H1 (cell line): ENCODE data around the gene SLC26A4. TPM values are rescaled to one million over a fixed set of nuclear protein-coding genes. Genes with fewer than 3 reads are reported as not detected.

Source experiments
- ATF2 ChIP-seq: IDR thresholded peaks from 2 replicates; pipeline ENCODE4 v1.6.1; 2012; ENCODE audit warnings: low read length, inconsistent platforms
- BRCA1 ChIP-seq: IDR thresholded peaks from 2 replicates; pipeline ENCODE4 v1.6.1; 2012; ENCODE audit warnings: low read depth, low read length, improper control_type of control experiment
- CREB1 ChIP-seq: IDR thresholded peaks from 2 replicates; pipeline ENCODE4 v1.6.1; 2012; ENCODE audit warnings: inconsistent platforms
- EP300 ChIP-seq, 2 experiments: IDR thresholded peaks; 1 replicate in 1 of 2; 2 replicates in 1 of 2; pipeline ENCODE4 v1.6.1; 2011 to 2012; ENCODE audit warnings: low read depth in 2 of 2, low read length in 2 of 2, mild to moderate bottlenecking in 2 of 2, borderline replicate concordance in 1 of 2, inconsistent platforms in 1 of 2, moderate library complexity in 1 of 2
- EZH2 ChIP-seq: fragments of 200-600 bp; sonication (generic); IDR thresholded peaks from 2 replicates; pipeline ENCODE4 v1.7.1; 2012; ENCODE audit warnings: low read depth, mild to moderate bottlenecking, moderate library complexity, low read length, inconsistent platforms; ENCODE audit not compliant: severe bottlenecking
- FOSL1 ChIP-seq: IDR thresholded peaks from 2 replicates; pipeline ENCODE4 v1.6.1; 2011; ENCODE audit warnings: mild to moderate bottlenecking, low read depth, low read length, moderate library complexity; ENCODE audit not compliant: insufficient read depth
- GTF2F1 ChIP-seq: IDR thresholded peaks from 2 replicates; pipeline ENCODE4 v1.6.1; 2012; ENCODE audit warnings: low read depth, low read length, improper control_type of control experiment, borderline replicate concordance
- KDM4A ChIP-seq: IDR thresholded peaks from one replicate; pipeline ENCODE4 v1.7.1; 2012; ENCODE audit warnings: low read depth, mild to moderate bottlenecking, moderate library complexity, low read length, inconsistent platforms; ENCODE audit not compliant: severe bottlenecking
- MAFK ChIP-seq: IDR thresholded peaks from 2 replicates; pipeline ENCODE4 v1.6.1; 2012; ENCODE audit warnings: low read depth, mild to moderate bottlenecking, improper control_type of control experiment, low read length
- MAX ChIP-seq: IDR thresholded peaks from 2 replicates; pipeline ENCODE4 v1.6.1; 2012; ENCODE audit warnings: inconsistent platforms
- POLR2A ChIP-seq, 2 experiments: IDR thresholded peaks; 1 replicate in 1 of 2; 2 replicates in 1 of 2; pipeline ENCODE4 v1.6.1; 2011; ENCODE audit warnings: low read depth in 2 of 2, low read length in 2 of 2, mild to moderate bottlenecking in 2 of 2; ENCODE audit errors: control extremely low read depth in 1 of 2
- RBBP5 ChIP-seq: IDR thresholded peaks from 2 replicates; pipeline ENCODE4 v1.7.1; 2012; ENCODE audit warnings: low read depth, mild to moderate bottlenecking, inconsistent platforms, low read length, moderate library complexity, borderline replicate concordance
- RNF2 ChIP-seq: fragments of 200-900, 300-1000 bp; sonication (generic); IDR thresholded peaks from 2 replicates; pipeline ENCODE4 v1.7.1; 2016; ENCODE audit warnings: borderline replicate concordance, low read depth, mild to moderate bottlenecking, antibody characterized with exemption, low read length; ENCODE audit not compliant: poor library complexity, severe bottlenecking; ENCODE audit errors: missing control alignments
- SP2 ChIP-seq: IDR thresholded peaks from 2 replicates; pipeline ENCODE4 v1.6.1; 2012; ENCODE audit warnings: mild to moderate bottlenecking, low read length, inconsistent platforms
- SRF ChIP-seq: IDR thresholded peaks from 2 replicates; pipeline ENCODE4 v1.6.1; 2011; ENCODE audit warnings: mild to moderate bottlenecking, low read depth, low read length, moderate library complexity
- SUZ12 ChIP-seq: fragments of 200-600 bp; sonication (generic); IDR thresholded peaks from 2 replicates; pipeline ENCODE4 v1.6.1; 2012; ENCODE audit warnings: mild to moderate bottlenecking, inconsistent platforms, low read length, moderate library complexity, mixed read lengths
- TAF1 ChIP-seq: IDR thresholded peaks from 2 replicates; pipeline ENCODE4 v1.6.1; 2011; ENCODE audit warnings: mild to moderate bottlenecking, low read depth, low read length
- TEAD4 ChIP-seq: IDR thresholded peaks from 2 replicates; pipeline ENCODE4 v1.6.1; 2012; ENCODE audit warnings: low read depth, low read length, inconsistent platforms, mixed read lengths
- polyA plus RNA-seq, 7 experiments: library from polyadenylated mRNA; depleted of rRNA in 3 of 7; stranded (reverse) in 5 of 7; unstranded in 2 of 7; fragments of >200 nt in 5 of 7; fragments of 200-250 nt in 2 of 7; gene quantifications; 1 replicate in 5 of 7; 2 replicates in 1 of 7; 4 replicates in 1 of 7; pipeline versions ENCODE4 v1.2.1 to v1.2.3, GENCODE V29; 2011 to 2013; ENCODE audit warnings: missing spikeins in 2 of 7, mixed read lengths in 2 of 7
- total RNA-seq: library from RNA; stranded (reverse); fragmentation: NEBNext Ultra II Directional; extraction: Animal tissue kit (Norgen Biotek cat#: 25700); gene quantifications from 2 replicates; pipeline ENCODE4 v1.2.1, GENCODE V29; 2021
- TF ChIP-seq, protein P1 (sequence below): IDR thresholded peaks from 2 replicates; pipeline ENCODE4 v1.6.1; 2012; ENCODE audit warnings: inconsistent platforms

The SLC26A4 gene
- total and polyA plus RNA-seq, 2 of the 8 experiments (the other 6 are each of a cell fraction or from before 2014, with no cell fraction given): 0.11 to 0.35 TPM

DNA sequence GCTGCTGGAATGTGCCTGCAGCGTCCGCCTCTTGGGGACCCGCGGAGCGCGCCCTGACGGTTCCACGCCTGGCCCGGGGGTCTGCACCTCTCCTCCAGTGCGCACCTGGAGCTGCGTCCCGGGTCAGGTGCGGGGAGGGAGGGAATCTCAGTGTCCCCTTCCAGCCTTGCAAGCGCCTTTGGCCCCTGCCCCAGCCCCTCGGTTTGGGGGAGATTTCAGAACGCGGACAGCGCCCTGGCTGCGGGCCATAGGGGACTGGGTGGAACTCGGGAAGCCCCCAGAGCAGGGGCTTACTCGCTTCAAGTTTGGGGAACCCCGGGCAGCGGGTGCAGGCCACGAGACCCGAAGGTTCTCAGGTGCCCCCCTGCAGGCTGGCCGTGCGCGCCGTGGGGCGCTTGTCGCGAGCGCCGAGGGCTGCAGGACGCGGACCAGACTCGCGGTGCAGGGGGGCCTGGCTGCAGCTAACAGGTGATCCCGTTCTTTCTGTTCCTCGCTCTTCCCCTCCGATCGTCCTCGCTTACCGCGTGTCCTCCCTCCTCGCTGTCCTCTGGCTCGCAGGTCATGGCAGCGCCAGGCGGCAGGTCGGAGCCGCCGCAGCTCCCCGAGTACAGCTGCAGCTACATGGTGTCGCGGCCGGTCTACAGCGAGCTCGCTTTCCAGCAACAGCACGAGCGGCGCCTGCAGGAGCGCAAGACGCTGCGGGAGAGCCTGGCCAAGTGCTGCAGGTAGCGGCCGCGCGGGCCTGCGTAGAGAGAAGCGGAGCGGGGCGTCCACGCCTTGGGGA lies 645 bp downstream of the SLC26A4 start (continued):
- TF ChIP-seq POLR2A (IDR thresholded peaks at IDR 0.05; ENCODE audit: control extremely low read depth in 1 of 2, low read depth in 2 of 2, low read length in 2 of 2): no peak
- no peak for TF ChIP-seq EP300 (IDR thresholded peaks at IDR 0.05; ENCODE audit: borderline replicate concordance in 1 of 2, low read depth in 2 of 2, low read length in 2 of 2)
- peak; percentile 71 for TF ChIP-seq TEAD4
- no peak for TF ChIP-seq MAFK
- 0 out of 2 replicates have a peak, but pooled peaks have one; percentile 21 for TF ChIP-seq TAF1
- TF ChIP-seq RNF2: peak; percentile 52
- no peak for TF ChIP-seq SP2
- peak; percentile 35 for TF ChIP-seq EZH2
- no peak for TF ChIP-seq BRCA1
- TF ChIP-seq GTF2F1: no peak
- TF ChIP-seq CREB1: 0 out of 2 replicates have a peak, but pooled peaks have one; percentile 20
- TF ChIP-seq MAX: peak; percentile 82
- no peak for TF ChIP-seq FOSL1
- TF ChIP-seq RBBP5: peak; percentile 81; the same call in 1 of the 2 replicates
- TF ChIP-seq, protein P1, sequence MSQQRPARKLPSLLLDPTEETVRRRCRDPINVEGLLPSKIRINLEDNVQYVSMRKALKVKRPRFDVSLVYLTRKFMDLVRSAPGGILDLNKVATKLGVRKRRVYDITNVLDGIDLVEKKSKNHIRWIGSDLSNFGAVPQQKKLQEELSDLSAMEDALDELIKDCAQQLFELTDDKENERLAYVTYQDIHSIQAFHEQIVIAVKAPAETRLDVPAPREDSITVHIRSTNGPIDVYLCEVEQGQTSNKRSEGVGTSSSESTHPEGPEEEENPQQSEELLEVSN: peak; percentile 64
- TF ChIP-seq KDM4A: peak; percentile 68
- TF ChIP-seq ATF2: no peak
- peak; percentile 81 for TF ChIP-seq SUZ12
- no peak for TF ChIP-seq SRF
